Fibroblast of the aortic adventitia (primary cell): ENCODE data around the gene FFAR3. TPM values are rescaled to one million over a fixed set of nuclear protein-coding genes. Genes with fewer than 3 reads are reported as not detected.

Experiments
- DNase-seq: peaks from one replicate; pipeline ENCODE4 v3.0.0-alpha.2; 2010; ENCODE audit warnings: low read depth
- H3K4me3 ChIP-seq: 2 replicates; pipeline ENCODE4 v1.5.1; 2011; ENCODE audit warnings: low read depth, mild to moderate bottlenecking, control low read depth, low read length, moderate library complexity
- total RNA-seq: library from RNA; depleted of rRNA; stranded (reverse); fragments of >200 nt; gene quantifications from 2 replicates; pipeline ENCODE4 v1.2.3, GENCODE V29; 2012; ENCODE audit warnings: low replicate concordance
- TF ChIP-seq, protein P1 (sequence below): IDR thresholded peaks from 2 replicates; pipeline ENCODE4 v1.5.1; 2011; ENCODE audit warnings: mild to moderate bottlenecking, low read length, control low read depth, inconsistent platforms; ENCODE audit not compliant: insufficient read depth

FFAR3 gene
- total RNA-seq, 1 donor: not detected

DNA sequence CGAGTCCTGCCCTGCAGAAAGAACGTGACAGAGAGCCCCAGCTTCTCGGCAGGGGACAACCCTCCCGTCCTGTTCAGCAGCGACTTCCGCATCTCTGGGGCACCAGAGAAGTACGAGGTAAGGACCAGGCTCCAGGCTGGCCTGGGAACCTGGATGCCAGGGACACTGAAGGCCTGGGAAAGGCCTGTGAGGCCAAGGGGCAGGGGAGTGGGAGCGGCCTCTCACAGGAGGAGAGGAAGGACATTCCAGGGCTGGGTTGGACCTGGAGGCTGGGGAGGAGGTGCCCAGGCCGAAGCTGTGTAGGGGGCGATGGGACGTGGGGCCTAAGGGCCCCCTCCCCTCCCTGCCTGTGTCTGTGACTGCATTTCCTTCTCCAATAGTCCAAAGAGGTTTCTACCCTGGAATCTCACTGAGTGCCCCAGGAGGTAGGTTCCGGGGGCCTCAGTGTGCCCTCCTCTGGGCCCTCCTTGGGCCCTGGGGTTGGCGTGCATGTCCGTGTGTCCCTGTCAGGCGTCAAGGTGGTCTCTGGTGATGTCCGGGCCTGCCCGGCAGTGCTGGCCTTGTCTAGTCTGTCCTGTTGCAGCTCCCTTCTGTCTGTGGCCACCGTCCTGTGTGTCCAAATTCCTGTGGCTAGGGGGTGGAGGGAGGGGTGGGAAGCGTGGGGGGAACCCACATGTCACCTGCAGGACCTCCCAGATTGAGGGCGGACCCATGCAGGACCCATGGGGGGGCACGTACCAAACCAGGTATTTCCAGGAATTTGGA is 46.2 kb upstream of the FFAR3 start:
- no peak for DNase-seq
- TF ChIP-seq, protein P1, sequence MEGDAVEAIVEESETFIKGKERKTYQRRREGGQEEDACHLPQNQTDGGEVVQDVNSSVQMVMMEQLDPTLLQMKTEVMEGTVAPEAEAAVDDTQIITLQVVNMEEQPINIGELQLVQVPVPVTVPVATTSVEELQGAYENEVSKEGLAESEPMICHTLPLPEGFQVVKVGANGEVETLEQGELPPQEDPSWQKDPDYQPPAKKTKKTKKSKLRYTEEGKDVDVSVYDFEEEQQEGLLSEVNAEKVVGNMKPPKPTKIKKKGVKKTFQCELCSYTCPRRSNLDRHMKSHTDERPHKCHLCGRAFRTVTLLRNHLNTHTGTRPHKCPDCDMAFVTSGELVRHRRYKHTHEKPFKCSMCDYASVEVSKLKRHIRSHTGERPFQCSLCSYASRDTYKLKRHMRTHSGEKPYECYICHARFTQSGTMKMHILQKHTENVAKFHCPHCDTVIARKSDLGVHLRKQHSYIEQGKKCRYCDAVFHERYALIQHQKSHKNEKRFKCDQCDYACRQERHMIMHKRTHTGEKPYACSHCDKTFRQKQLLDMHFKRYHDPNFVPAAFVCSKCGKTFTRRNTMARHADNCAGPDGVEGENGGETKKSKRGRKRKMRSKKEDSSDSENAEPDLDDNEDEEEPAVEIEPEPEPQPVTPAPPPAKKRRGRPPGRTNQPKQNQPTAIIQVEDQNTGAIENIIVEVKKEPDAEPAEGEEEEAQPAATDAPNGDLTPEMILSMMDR: no peak
- no peak overlapping the region for H3K4me3 ChIP-seq

DNA sequence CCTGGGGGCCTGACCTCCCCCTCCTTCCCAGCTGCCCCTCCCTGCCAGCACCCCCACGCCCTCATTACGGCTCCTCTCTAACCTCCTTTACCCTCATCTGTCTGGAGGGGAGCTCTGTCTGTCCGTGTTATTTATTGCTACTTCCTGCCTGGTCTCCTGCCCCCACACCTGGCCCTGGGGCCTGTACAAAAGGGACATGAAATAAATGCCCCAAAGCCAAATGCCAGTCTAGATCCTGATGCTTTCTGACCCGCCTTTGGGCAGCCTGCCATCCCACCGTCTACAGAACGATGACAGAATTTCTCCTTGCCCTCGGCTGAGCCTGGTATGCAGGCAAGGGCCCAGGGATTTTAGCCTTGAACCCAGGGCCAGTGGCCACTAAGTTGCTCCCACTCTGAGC is 44.7 kb upstream of the FFAR3 start:
- TF ChIP-seq, protein P1: no peak
- DNase-seq: no peak
- no peak overlapping the region for H3K4me3 ChIP-seq

DNA sequence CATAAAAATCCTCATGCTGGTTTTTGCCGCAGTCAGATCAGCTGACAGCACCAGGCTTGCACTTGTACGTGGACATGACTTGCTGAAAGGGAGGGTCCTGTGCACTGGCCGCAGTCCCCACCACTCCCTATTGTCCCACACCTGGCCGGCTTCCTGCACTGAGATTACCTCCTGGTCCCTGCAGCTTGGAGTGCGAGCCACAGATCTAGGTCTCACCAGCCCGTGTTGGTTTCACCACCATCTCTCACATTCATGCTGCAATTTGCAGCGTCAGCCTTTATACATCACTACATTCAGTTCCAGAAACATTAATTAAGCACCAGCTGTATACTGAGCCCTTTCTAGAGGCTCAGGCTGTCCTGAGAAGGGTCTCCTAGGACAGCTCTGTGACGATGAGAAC is 44.2 kb upstream of the FFAR3 start:
- H3K4me3 ChIP-seq: no peak overlapping the region
- TF ChIP-seq, protein P1: no peak
- DNase-seq: no peak

DNA sequence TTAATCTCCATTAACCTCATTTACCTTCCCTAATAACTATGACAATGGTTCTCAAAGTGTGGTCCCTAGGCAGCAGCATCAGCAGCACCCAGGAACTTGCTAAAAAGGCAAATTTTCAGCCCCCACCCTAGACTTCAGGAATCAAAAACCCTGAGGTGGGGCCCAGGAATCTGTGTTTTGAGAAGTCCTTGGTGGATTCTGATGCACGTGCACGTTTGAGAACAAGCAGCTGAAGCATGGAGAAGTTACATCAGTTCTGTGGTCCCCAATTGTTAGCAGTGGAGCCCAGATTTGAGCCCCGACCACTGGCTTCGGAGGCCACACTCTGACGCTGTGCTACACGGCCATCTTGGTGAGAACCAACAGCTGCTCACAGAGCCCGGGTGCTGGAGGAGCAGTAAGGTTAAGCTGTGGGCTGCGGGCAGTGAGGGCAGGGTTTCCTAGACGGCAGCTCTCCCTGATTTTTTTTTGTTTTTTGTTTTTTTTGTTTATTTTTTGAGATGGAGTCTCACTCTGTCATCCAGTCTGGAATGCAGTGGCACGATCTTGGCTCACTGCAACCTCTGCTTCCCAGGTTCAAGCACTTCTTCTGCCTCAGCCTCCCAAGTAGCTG is 43.3 kb upstream of the FFAR3 start:
- H3K4me3 ChIP-seq: no peak overlapping the region
- no peak for DNase-seq
- TF ChIP-seq, protein P1: no peak

DNA sequence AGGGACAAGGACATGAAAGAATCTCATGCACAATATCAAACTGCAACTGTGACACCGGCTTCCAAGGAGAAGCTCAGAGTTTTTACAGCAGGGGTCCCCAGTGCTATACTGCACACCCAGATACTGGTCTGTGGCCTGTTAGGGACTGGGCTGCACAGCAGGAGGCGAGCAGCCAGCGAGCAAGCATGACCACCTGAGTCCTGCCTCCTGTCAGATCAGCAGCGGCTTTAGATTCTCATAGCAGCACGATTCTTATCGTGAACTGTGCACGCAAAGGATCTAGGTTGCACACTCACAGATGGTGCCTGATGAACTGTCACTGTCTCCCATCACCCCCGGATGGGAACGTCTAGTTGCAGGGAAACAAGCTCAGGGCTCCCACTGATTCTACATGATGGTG is 42.4 kb upstream of the FFAR3 start:
- no peak overlapping the region for H3K4me3 ChIP-seq
- no peak for DNase-seq
- TF ChIP-seq, protein P1: no peak

DNA sequence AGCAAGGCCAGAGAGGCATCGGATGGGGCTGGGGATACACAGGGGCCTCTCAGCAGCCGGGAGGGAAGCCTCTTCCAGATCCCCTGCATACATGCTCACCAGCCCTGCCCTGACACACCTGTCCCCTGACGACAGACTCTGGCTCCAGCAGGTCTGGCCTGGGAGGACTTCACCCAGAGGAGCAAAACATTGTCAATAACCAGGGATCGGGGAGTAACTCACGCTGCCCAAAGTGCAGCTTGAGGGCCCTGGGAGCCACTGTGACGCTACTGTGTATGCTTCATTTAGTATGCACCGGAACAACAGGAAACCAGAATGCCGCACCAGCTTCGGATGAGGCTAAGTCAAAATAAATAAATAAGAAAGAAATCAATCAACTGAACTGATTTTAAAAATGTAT is 41.7 kb upstream of the FFAR3 start:
- DNase-seq: no peak
- H3K4me3 ChIP-seq: no peak overlapping the region
- TF ChIP-seq, protein P1: no peak
